22Rv1 (cell line): Measurements from ENCODE around the gene ZNF444.
"Not testable (repeated sequence)": the region's sequence is repeated elsewhere in the genome, so short reads cannot be mapped to it uniquely, and the experiment has no call there.

Experiments used
- H3K27ac ChIP-seq: fragments of 450-650 bp; 2 replicates; pipeline ENCODE4 v1.5.1; 2017
- ZFX ChIP-seq: fragments of 450-650 bp; IDR thresholded peaks from 2 replicates; pipeline ENCODE4 v1.6.1; 2017; ENCODE audit warnings: antibody characterized with exemption, borderline replicate concordance
- TF ChIP-seq, protein P1 (sequence below): fragments of 450-650 bp; IDR thresholded peaks from 2 replicates; pipeline ENCODE4 v1.5.1; 2017; ENCODE audit warnings: mild to moderate bottlenecking

The ZNF444 gene

DNA sequence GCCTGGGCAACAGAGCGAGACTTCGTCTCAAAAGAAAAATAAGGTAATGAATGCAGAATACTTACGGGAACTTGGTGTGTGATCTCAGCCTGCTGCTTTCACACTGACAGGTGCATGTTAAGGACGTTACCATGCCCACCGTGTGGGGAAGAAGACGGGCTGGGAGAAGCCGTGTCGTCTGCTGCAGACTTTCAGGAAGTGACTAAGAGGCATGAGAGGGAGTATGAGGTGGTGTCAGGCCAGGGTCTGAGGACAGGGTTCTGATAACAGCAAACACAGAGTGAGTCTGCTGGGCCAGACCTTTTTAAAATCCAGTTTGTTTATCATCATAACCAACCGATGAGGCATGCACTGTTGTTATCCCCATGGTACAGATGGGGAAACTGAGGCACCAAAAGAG, 21.2 kb downstream of the ZNF444 start:
- H3K27ac ChIP-seq = no peak overlapping the region
- TF ChIP-seq, protein P1, sequence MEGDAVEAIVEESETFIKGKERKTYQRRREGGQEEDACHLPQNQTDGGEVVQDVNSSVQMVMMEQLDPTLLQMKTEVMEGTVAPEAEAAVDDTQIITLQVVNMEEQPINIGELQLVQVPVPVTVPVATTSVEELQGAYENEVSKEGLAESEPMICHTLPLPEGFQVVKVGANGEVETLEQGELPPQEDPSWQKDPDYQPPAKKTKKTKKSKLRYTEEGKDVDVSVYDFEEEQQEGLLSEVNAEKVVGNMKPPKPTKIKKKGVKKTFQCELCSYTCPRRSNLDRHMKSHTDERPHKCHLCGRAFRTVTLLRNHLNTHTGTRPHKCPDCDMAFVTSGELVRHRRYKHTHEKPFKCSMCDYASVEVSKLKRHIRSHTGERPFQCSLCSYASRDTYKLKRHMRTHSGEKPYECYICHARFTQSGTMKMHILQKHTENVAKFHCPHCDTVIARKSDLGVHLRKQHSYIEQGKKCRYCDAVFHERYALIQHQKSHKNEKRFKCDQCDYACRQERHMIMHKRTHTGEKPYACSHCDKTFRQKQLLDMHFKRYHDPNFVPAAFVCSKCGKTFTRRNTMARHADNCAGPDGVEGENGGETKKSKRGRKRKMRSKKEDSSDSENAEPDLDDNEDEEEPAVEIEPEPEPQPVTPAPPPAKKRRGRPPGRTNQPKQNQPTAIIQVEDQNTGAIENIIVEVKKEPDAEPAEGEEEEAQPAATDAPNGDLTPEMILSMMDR = no peak
- TF ChIP-seq ZFX = no peak

GRCh38 chr19:56163097-56163496, 22.0 kb downstream of the ZNF444 start:
- TF ChIP-seq, protein P1 = no peak
- no peak for TF ChIP-seq ZFX

GRCh38 chr19:56167064-56167578, 26.0 kb downstream of the ZNF444 start:
- H3K27ac ChIP-seq = no peak overlapping the region
- no peak for TF ChIP-seq ZFX
- TF ChIP-seq, protein P1 = no peak

More at GRCh38 chr19:56163097-56163496, 22.0 kb downstream of the ZNF444 start:
- no peak overlapping the region for H3K27ac ChIP-seq

DNA sequence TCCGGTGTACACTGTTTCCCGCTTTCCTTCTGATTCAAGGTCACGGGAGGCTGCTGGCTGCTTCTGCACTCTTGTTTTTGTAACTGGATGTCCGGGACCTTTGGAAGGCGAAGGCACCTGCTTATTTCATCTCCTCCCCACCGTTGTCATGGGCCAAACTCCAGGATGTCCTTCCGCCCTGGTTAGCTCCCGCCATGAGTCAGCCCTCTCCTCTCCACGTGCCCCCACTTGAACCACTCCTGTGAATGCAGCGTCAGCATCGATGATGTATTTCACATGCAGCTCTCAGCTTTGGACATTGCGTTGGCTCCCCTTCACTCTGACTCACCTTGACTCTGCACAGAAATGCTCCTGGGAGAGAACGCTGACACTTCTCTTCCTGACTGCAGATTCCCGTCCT, 29.2 kb downstream of the ZNF444 start:
- no peak overlapping the region for H3K27ac ChIP-seq
- TF ChIP-seq, protein P1 = no peak
- no peak for TF ChIP-seq ZFX

DNA sequence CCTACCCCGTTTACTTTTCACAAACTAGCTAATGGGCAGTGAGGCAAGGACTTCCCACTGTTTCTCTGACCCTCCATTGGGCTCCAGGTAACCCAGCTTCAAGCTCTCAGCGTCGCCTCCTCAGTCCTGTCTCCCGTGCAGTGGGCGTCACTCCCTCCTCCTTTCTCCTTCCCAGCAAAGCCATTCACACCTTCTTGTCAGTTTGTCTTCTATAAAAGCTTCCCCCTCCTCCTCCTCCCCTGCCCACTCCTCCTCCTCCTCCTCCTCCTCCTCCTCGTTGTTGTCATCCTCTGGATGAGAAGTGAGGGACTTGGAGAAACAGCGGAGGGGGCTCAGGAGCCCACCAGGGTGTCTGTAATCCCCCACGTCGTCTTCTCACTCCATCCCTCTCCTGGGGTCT, 33.0 kb downstream of the ZNF444 start:
- H3K27ac ChIP-seq = no peak overlapping the region
- TF ChIP-seq, protein P1 = no peak
- TF ChIP-seq ZFX = no peak

DNA sequence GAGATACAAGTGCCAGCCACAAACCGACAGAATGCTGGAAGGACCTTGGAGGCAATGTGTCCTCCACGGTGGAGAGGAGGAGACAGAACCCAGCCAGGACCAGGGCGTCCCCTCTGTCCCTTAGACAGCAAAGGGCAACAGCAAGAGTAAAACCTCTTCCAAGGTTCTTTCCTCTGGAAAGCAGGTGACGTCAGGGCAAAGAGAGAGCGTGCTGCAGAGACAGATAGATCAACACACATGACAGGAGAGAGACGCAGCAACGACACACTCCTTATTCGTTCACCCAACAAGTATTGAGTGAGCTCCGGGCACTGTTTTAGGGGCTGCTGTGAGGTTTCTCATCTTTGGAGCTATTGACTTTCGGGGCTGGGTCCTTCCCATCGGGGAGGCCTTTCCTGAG, 33.5 kb downstream of the ZNF444 start:
- no peak for TF ChIP-seq ZFX
- TF ChIP-seq, protein P1 = no peak

GRCh38 chr19:56175861-56176307, 34.8 kb downstream of the ZNF444 start, which contains the start of gene GALP:
Gene GALP (plus strand): TSS chr19:56176008. CDS start chr19:56177109, 1,101 bp downstream.
- H3K27ac ChIP-seq = not testable (repeated sequence)

More for the DNA sequence above, 33.5 kb downstream of the ZNF444 start:
- H3K27ac ChIP-seq = no peak overlapping the region

DNA sequence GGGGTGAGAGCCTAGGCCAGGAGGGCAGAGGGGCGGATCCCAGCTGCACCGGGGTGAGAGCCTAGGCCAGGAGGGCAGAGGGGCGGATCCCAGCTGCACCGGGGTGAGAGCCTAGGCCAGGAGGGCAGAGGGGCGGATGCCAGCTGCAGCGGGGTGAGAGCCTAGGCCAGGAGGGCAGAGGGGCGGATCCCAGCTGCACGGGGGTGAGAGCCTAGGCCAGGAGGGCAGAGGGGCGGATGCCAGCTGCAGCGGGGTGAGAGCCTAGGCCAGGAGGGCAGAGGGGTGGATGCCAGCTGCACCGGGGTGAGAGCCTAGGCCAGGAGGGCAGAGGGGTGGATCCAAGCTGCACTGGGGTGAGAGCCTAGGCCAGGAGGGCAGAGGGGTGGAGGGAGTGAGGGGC, 35.2 kb downstream of the ZNF444 start:
- H3K27ac ChIP-seq = not testable (repeated sequence)
